Epithelial cell of prostate (primary cell): ENCODE data around the gene TNFAIP6.
"Not testable (repeated sequence)": the region's sequence is repeated elsewhere in the genome, so short reads cannot be mapped to it uniquely, and the experiment has no call there.

Source experiments
- DNase-seq: peaks from one replicate; pipeline ENCODE4 v3.0.0-alpha.2; 2011; ENCODE audit warnings: low read depth, low spot score
- H3K27ac ChIP-seq: fragments of 450-650 bp; 2 replicates; pipeline ENCODE4 v1.5.1; 2017; ENCODE audit warnings: mild to moderate bottlenecking

TNFAIP6 gene, protein sequence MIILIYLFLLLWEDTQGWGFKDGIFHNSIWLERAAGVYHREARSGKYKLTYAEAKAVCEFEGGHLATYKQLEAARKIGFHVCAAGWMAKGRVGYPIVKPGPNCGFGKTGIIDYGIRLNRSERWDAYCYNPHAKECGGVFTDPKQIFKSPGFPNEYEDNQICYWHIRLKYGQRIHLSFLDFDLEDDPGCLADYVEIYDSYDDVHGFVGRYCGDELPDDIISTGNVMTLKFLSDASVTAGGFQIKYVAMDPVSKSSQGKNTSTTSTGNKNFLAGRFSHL

DNA sequence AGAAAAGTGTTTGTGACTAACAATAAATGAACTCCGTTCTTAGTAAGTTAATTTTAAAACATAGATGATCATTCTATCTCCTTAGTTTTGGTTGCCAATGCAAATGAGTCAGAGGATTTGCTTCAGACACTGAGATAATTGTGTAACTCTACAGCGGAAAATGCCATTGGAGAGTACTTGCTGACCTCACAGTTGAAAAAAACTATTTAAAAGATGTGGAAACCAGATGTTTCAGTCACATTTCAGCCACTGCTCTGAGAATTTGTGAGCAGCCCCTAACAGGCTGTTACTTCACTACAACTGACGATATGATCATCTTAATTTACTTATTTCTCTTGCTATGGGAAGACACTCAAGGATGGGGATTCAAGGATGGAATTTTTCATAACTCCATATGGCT, at the start of gene TNFAIP6:
TSS of gene TNFAIP6 (plus strand) at position 234 of the 400 bp plus-strand sequence. CDS start at position 309, 75 bp downstream.
- DNase-seq = no peak

DNA sequence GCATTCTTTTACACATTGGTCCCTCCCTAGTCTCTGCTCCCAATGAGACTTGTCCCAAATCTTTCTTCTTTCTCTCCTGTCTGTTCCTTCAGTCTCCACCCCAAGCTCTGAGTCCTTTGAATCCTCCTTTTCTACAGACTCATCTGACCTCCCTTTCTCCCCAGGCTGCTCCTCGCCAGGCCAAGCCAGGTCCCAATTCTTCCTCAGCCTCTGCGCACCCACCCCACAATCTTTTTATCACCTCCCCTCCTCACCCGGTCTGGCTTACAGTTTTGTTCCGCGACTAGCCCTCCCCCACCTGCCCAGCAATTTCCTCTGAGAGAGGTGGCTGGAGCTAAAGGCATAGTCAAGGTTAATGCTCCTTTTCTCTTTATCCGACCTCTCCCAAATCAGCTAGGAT, 47.1 kb upstream of the TNFAIP6 start:
- H3K27ac ChIP-seq, DNase-seq: not testable (repeated sequence)

More for the DNA sequence above, at the start of gene TNFAIP6:
- H3K27ac ChIP-seq = no peak within 1 kb of the TSS

DNA sequence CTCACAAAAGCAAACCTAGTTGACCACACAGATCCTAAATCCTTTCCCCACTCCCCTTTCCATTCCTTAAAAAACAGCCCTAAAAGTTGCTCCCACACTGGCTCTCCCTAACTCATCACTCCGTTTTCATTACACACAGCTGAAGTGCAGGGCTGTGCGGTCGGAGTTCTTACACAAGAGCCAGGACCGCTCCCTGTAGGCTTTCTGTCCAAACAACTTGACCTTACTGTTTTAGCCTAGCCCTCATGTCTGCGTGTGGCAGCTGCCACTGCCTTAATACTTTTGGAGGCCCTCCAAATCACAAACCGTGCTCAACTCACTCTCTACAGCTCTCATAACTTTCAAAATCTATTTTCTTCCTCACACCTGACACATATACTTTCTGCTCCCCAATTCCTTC, 45.0 kb upstream of the TNFAIP6 start:
- H3K27ac ChIP-seq, DNase-seq: not testable (repeated sequence)

DNA sequence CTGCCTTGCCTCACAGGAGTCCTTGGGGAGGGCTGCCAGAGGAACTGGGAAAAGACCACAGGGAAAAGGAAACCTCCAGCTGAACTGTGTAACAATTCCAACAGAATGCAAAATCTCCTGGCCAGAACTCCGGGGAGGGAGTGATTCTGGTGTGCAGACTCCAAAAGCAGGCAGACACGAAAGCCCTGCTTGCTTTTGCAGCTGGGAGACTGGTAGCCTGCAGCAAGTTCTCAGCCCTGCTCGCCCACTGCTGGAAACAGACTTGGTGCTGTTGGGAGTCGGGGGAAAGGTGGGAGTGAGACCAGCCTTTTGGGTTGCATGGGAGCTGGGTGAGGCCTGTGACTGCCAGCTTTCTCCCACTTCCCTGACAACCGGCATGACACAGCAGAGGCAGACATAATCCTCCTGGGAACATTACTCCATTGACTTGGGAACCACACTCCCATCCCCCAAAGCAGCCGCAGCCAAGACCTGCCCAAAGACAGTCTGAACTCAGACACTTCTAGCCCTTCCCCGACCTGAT, 42.0 kb upstream of the TNFAIP6 start:
- DNase-seq = no peak
- no peak overlapping the region for H3K27ac ChIP-seq

DNA sequence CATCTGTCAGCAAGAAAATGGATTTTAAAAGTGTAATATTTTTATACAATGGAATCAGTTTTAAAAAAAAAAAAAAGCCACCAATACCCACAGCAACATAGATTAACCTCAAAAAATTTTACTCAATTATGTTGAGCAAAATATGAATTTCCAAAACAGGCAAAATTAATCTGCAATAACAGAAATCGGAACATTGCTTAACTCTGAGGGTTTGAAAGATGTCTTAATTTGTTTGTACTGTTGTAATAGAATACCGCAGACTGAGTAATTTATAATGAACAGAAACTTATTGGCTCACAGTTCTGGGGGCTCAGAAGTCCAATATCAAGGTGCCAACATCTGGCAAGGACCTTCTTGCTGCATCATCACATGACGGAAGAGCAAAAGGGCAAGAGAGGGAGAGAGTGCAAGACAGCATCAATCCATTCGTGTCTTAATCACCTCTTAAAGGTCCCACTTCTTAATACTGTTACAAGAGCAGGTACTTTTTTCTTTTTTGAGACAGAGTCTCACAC, 31.8 kb upstream of the TNFAIP6 start:
- H3K27ac ChIP-seq = no peak overlapping the region
- no peak for DNase-seq

DNA sequence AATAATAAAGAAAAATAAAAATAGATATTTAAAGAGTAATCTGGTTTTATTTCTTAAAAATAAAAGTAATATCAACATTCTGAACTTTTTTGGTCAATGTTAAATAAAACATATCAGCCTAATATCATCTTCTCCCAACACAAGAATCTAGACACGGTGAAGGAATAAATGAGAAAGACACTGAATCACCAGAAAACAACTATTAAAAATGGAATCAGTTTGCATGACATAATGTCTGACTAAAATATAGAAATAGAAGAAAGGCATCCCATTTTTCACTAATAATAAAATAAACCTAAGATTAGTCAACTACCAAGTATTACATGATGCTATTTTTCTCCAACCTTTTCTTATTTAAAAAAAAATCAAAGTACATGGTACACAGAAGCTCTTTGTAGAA, 30.8 kb upstream of the TNFAIP6 start:
- no peak overlapping the region for H3K27ac ChIP-seq

DNA sequence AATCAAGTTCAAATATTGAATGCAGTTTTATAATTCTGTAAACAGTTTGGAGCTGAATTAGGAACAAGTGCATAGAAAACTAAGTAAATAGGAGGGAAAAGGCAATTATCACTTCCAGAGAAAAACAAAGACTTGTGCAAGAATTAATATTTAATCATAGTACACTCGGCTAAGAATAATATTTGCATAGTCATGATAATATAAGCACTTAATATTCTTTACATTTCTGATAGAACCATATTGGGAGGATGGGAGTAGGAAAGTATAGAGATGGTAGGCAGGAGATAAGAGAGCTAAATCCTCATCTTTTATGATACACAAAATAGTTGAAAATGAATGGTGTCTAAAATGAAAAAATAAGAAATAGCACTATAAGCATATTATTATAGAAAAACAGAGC, 27.4 kb upstream of the TNFAIP6 start:
- DNase-seq = no peak
- H3K27ac ChIP-seq = no peak overlapping the region

More for the DNA sequence above, 30.8 kb upstream of the TNFAIP6 start:
- no peak for DNase-seq

DNA sequence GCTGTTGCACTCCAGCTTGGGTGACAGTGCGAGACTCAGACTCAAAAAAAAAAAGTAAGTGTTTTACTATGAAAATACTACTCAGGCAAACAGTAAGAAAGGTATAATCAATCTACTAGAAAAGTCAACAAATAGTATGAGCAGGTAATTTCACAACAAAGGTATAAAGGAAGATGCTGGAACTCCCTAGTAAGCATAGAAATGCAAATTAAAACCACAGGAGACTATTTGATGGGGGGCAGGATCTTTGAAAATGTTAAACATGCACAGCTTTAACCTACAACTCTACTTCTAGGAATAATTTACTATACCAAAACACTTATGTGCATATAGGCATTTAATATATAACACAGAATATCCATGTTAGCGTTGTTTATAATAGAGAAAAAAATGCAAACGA, 24.3 kb upstream of the TNFAIP6 start:
- no peak for DNase-seq
- H3K27ac ChIP-seq = no peak overlapping the region

DNA sequence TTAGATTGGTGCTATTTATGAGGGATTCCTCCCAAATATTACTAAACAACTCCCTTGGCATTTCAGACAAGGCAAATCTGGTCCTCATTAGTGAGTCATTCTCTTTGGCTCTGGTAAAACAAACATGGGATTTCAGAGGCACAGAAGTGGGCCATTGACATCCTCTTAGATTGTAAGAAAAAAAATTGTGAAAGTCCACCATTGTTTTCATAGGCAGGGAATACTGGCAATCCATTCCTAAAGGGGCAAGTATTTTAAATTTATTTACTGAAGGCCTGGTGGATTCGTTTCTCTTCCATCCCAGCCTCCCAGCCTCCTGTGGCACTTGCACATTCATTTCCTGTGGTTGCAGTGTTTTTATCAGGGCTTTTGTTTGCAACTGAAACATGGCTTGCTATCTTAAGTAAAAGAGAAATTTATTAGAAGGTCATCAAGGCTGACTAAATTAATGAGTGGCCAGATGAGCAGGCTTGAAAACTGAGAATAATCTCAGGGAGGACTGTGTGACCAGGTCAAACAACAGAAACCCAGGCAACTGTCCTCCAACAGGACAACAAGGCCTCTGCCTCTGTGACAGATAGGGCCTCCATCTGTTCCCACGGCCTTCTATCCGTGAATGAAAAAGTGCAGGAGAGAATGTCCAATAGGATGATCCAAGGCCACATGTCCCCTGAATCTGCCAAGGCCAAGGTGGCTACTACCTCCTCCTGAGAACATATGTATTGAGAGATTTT, 23.1 kb upstream of the TNFAIP6 start:
- H3K27ac ChIP-seq = no peak overlapping the region
- DNase-seq = no peak

DNA sequence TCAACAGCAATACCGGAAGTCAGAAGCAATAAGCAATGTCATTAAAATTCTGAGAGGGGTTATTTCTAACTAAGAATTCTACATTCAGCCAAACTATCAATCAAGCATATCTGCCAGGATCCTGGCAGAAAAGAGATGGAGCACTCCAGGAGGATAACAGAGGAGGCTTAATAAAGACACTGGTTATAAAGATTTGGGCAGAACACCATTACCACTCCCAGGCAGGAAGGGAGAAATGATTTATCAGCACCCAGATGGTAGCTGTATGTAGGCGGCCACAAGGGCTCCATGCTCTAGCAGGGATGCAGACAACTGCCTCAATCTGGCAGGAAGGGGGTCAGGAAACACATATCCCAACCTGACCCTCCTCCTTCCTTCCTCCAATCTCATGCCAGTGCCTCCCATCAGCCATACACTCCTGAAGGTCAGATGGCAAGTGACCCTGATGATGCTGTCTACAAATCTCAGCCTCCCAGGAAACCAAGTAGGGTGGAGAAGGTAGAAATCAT, 20.5 kb upstream of the TNFAIP6 start:
- DNase-seq = no peak
- H3K27ac ChIP-seq = no peak overlapping the region

DNA sequence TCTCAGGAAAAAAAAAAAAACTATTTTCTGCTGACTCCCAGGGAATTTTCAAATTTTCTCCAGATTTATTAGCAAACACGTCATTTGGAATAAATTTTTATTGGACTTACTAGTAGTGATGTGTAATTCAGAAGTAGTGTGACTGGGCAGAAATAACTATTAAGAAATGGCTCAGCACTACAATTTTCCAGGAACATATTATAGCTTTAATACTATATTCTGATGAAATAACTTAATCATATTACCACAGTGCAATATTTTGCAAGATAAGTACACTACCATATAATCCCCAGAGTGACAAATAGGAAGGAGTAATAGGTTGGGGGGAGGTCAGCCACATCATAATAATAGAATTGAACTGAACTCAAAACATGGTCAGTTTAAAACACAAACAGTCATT, 19.7 kb upstream of the TNFAIP6 start:
- no peak overlapping the region for H3K27ac ChIP-seq
- no peak for DNase-seq

DNA sequence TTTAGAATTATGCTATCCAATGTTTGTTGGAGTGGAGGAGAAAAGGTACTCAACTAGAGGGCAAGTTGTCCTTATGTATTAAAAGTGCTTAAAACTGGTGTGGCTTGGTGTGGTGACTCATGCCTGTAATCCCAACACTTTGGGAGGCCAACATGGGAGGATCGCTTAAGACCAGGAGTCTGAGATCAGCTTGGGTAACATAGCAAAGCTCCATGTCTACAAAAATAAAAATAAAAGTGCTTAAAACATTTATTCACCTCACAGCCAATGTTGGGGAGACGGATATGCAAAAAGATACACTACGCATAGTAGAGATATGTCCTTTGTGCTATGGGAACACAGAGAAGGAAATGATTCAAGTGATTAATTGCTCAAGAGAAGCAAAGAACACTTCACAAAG, 19.3 kb upstream of the TNFAIP6 start:
- H3K27ac ChIP-seq = no peak overlapping the region

DNA sequence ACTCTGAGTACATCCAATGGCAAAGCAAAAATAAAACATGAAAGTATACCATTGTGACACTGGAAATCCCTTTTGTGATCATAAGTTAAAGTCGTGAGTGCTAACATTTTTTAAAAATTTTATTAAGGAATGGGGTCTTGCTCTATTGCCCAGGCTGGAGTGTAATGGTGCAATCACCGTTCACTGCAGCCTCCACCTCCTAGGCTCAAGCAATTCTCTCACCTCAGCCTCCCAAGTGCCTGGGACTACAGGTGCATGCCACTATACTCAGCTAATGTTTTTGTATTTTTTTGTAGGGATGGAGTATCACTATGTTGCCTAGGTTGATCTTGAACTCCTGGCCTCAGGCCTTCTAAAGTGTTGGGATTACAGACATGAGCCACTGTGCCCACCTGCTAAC, 14.3 kb upstream of the TNFAIP6 start:
- DNase-seq = no peak
- H3K27ac ChIP-seq = no peak overlapping the region

More for the DNA sequence above, 19.3 kb upstream of the TNFAIP6 start:
- DNase-seq = no peak

DNA sequence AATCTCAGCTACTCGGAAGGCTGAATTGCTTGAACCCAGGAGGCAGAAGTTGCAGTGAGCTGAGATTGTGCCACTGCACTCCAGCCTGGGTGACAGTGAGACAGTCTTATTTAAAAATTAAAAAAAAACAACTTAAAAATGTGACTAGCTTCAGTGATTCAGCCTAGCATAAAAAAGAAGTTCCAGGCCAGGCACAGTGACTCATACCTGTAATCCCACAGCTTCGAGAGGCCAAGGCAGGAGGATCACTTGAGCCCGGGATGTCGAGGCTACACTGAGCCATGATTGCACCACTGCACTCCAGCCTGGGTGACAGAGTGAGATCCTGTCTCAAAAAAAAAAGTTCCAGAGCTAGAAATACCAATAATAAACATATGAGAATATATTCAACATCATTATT, 13.2 kb upstream of the TNFAIP6 start:
- H3K27ac ChIP-seq, DNase-seq: not testable (repeated sequence)

DNA sequence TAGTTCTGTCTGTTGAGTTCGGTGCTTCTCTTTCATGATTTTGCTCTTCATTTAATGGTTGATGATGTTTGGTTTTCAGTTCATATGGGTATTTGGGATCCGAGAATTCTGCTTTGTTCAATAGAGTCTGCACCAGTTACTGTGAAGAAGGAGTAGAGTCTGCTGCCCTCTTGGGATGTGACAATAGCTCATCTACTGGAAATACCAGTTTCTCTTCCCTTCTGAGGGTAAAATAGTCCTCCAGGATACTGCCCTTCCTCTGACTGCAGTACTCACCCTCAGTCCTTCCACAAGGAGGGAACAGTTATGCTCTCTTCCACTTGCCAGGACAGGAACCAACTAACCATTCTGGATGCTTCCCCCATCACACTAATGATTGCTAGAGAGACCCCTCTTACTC, 12.5 kb upstream of the TNFAIP6 start:
- H3K27ac ChIP-seq = no peak overlapping the region
- DNase-seq = no peak

DNA sequence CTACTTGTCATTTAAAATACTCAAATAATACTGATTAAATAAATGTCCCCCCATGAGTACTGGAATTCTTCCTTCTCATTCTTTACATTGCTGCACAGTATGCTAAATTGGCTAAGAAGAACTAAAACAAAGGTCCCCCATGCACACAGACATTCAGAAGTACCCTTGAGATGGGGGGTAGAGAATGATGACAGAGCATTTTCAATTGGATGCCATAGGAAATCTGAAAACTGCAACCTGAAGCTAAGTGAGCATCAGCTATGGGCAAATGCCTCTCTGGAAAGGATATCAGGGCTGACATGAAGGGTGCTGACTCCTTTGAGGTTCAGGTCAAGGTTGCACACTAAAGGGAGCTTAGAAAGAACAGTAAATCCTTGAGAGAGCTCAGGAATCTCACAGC, 10.1 kb upstream of the TNFAIP6 start:
- H3K27ac ChIP-seq = no peak overlapping the region
- DNase-seq = no peak

DNA sequence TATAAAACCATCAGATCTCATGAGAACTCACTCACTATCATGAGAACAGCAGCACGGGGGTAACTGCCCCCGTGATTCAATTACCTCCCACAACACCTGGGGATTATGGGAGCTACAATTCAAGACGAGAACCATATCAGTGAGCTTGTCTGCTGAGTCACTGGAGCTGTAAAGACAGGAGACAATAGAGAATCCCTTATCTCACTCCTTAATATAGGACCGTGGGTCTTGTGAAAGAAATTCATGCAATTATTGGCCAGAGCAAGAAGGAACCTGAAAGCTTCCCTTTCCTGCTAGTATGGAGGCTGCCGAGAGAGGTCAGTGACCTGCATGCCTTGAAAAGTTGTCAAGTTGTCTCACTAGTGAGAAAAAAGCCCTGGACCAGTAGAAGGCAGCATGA, 9.5 kb upstream of the TNFAIP6 start:
- no peak overlapping the region for H3K27ac ChIP-seq
- DNase-seq = no peak

DNA sequence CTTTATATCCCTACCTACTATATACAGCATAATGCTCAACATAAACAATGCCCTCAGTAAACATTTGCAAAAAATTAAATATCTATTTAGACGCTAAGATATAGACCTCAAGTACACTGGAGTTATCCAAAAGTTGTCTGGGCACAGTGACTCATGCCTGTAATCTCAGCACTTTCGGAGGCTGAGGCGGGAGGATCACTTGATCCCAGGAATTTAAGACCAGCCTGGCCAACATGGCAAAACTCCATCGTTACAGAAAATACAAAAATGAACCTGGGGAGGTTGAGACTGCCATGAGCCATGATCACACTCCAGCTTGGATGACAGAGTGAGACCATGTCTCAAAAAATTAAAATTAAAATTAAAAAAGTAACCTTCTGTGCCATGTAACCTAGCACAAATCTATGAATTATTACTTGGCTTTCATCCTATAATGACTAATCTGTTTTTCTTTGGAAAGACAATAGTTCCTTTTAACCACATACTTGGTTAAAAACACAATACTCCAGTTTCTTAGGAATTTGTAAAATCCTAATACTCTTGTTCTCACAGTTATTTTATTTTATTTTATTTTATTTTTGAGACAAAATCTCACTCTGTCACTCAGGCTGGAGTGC, 6.7 kb upstream of the TNFAIP6 start:
- no peak overlapping the region for H3K27ac ChIP-seq
- no peak for DNase-seq

DNA sequence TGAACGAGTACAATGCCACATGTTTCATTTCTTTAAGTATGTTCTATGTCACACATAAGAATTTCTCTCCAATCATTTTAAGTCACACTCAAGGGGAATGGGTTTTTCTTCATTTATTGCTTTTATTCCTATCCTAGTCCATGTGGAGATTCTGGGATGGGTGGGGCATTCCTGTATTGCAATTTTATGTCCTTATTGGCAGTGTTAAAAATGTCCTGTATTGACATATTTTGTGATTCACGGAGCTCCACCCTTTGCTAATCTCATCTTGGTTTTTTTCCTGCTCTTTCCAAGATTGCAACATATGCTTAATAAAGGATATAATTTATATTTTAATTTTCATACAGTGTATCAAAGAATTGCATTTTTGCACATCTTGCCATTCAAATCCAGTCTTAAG, 3.4 kb upstream of the TNFAIP6 start:
- no peak overlapping the region for H3K27ac ChIP-seq
- no peak for DNase-seq

DNA sequence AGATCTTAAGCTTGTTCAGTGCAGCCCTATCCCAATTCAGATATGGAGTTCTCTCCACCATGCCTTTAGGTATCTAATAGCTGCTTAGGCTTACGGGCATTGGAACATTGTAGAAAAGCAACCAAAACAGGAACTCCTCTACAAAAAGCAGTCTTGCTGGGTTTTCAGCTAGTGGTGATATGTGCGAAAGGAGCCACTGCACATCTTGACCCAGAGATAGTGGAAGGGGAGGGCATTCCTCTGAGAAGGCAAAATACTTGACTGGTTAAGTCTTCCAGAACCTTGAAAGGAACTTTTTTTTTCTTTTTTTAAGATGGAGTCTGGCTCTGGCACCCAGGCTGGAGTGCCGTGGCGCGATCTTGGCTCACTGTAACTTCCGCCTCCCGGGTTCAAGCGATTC, 2.6 kb upstream of the TNFAIP6 start:
- H3K27ac ChIP-seq = no peak overlapping the region
- no peak for DNase-seq
